Nasal cavity respiratory epithelium epithelial cell of viscerocranial mucosa (primary cell): ENCODE data around the gene NCOA4. TPM values are rescaled to one million over a fixed set of nuclear protein-coding genes. Genes with fewer than 3 reads are reported as not detected.

Experiments used
- total RNA-seq: library from RNA; depleted of rRNA; stranded (reverse); fragments of >200 nt; gene quantifications from 2 replicates; pipeline ENCODE4 v1.2.3, GENCODE V29; 2014

The NCOA4 gene
- total RNA-seq: 157 and 242 TPM in 2 replicates

GRCh38 chr10:46030091-46030937, at the start of gene NCOA4:
Gene NCOA4 (minus strand): TSS chr10:46030623. CDS start chr10:46016680, 13,943 bp downstream.

GRCh38 chr10:46046261-46046660, 15.8 kb upstream of the NCOA4 start, which contains the start of gene MSMB:
Gene MSMB (minus strand): TSS chr10:46046269. CDS start chr10:46046237, 32 bp downstream.

DNA sequence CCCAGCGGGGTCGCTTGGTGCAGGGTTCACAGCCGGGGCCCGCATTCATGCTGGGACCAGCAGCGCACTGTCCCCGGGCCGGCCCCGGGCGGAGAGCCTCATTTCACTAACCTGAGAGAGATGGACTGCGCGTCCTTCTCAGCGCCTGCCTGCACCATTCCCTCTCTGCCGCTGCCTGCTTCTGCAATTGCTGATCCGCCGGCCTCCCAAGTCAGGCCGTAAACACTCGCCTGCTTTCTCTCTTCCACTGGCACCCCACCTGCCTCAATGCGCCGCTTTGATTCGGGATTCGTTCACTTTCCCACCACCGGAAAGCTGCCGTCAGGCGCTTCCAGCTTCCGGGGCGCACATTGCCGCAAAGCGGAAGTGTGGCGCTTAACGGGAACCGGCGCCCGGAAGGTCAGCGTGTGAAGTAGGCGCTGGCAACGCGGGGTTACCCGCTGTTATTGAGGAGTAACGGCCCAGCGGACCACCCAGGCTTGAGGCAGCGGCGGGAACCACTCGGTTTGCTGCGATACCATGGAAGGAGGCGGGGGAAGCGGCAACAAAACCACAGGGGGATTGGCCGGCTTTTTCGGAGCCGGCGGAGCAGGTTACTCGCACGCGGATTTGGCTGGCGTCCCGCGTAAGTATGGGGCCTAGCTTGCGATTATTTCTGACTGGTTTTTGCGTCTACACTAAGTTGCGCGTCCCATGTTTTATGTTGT, 58.2 kb downstream of the NCOA4 start, which contains the start of gene TIMM23:
TIMM23 (plus strand) TSS at position 384 of the 707 bp plus-strand sequence; CDS start at position 520, 136 bp downstream.

Other genes starting within 250 kb of the NCOA4 start
- gene AGAP4, start 183.1 kb downstream of the NCOA4 start, total RNA-seq: 2.4 and 8.4 TPM in 2 replicates
- gene TIMM23, start 58.1 kb downstream of the NCOA4 start, total RNA-seq: 63.5 and 94.7 TPM in 2 replicates
- 0.34 and 21.0 TPM in 2 replicates for gene MSMB, start 15.6 kb upstream of the NCOA4 start, total RNA-seq